HG03139 (cell line): Measurements from ENCODE around the gene PKP2.

Source experiments
- ATAC-seq: cut with Tn5 transposase; IDR thresholded peaks from one replicate; pipeline ENCODE4 v1.9.1; 2021; ENCODE audit not compliant: unreplicated experiment

Gene PKP2

DNA sequence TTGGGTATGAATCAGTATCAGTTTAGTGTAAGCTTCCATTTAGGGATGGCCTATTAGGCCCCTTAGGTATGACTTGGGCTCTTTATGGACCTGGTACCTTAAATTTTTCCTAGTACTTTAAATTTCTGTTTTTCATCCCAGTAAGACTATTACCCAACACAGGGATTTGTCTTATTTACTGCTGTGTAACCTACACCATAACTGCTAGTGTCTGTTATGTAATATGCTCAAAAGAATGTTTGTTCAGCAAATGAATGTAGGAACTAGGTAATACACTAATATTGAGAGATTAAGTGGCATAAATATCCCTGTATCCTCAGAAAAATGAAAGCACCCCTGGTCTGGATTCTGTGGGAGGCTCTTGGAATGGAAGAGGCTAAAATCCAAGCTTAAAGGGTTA, 77.2 kb downstream of the PKP2 start:
- ATAC-seq: no peak

DNA sequence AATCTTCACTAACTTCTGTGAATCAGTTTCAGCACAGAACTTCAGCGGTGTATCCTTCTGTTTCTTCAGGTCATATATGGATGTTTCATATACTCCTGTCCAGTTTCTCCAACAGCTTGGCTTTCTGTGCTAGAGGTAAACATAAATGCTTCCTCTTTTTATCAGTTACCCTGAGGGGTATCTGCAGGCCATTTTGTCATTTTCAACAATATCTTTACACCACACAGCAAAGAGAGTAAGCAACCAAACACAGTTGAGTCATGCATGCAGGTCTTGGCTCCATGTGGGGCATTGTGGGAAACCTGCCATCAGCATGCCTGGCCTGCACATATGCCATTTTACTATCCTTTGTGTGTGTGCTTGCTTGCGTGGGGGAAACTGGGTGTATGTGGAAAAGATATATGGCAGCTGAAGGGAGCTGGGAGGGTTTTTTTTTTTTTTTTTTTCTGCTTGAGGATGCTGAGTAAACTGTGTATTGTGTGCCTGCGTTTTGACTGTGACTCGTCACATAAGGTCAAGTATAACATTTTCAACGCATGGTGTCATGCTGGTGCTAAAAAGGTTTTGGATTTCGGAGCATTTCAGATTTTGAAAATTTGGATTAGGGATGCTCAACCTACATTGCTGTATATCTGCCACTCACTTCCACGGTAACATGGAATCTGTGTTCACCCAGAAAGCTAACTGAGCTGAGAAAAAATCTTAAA, 84.7 kb downstream of the PKP2 start:
- no peak for ATAC-seq

DNA sequence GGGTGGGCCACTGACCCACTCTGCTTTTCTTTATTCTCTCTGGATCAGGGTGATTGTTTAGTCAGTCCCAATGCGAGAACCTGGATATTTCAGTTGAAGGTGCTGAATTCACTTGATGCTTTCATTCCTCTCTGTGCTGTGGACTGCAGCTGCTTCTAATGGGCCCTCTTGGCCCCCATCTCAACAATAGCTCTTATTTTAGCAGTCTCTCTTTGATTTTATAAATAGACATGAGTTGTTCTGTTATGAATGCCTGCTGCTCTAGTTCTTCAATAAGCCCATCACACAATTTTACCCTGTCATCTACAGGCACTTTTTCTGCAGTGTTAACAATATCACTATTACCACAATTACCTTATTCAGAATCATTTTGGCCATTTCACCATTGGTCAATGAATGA, 86.7 kb downstream of the PKP2 start:
- ATAC-seq: no peak

DNA sequence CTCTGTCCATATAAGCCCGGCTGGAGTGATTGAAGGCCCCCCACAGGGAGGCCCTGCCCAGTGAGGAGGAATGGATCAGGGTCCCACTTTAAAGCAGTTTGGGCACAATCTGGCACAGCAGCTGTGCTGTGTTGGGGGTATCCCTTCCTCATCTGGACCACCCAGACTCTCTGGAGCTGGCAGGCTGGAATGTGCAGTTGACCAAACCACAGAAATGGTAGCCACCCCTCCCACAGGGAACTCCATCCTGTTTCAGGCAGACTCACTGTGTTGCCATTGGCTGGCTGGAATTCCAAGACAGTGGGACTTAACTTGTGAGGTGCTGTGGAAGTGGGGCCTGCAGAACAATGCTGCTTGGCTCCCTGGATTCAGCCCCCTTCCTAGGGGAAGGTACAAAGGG, 87.4 kb downstream of the PKP2 start:
- ATAC-seq: no peak

DNA sequence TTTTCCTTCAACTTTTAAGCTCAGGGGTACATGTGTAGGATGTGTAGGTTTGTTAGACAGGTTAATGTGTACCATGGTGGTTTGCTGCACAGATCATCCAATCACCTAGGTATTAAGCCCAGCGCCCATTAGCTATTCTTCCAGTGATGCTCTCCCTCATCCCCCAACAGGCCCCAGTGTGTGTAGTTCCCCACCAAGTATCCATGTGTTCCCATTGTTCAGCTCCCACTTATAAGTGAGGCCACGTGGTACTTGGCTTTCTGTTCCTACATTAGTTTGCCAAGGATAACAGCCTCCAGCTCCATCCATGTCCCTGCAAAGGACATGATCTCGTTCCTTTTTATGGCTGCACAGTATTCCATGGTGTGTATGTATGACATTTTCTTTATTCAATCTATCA, 92.3 kb downstream of the PKP2 start:
- no peak for ATAC-seq

DNA sequence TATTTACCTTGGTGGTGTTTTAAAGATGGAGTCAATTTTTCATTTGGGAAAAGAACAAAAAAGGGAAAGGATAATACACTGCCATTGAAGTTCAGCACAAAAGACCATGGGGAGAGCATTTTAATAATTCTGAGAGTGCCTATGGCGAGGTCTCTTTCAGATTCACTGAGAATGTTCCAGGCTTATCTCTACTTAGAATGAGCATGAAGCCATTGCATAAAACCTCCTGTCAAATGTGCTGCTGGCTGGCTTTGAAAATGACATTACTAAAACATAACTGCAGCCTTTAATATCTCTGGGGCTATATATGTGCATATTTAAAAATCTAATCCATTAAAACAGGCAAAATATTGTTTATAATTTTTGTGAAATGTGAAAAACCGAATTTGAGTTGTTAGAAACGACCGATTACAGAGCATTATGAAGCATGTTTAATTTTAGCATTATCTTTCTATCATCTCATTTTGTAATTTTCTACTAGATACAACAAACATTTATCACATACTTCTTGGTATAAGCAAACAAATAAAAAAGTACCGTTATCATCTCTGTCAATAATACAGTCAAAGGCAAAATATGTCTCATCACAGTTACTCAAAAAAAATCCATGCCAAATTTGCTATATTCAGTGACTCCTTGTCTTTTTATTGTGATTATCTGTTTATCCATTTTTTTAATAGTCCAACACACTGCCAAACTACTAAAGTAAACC, 95.2 kb downstream of the PKP2 start:
- ATAC-seq: no peak

DNA sequence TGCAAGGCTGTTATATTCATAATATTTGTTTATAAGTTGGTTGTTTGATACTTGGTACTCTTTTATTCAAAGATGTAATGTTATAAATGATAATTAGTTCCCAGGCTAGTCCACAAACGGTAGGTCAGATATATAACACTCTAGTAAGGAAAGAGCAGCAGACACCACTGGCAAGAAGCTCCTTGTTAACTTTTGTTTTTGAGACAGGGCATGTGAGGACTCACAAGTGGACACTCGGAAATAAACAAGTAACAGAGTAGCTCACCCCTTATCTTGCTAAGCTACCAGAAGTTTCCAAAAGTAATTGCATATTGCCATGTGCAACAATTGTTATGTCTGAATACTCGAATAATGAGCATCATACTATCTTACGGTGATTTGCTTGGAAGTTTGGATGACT, 102.3 kb downstream of the PKP2 start:
- no peak for ATAC-seq

DNA sequence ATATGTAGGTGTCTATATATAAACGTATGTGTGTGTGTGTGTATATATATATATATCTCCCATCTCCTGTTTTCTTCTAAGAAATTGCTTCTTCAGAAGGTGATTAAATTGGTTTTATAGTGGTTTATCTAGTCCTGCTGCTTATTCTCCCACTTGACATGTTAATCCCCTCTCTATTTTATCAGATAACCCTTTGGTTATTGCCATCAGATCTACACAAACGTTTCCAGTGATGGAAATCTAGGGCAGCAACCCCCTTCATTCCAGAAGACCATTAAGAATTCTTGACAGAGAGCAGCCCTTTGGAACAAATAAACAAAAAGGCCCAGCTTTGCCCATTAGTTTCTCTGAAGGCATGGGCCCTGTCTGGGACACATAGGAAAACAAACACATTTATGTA, 106.7 kb downstream of the PKP2 start:
- no peak for ATAC-seq

DNA sequence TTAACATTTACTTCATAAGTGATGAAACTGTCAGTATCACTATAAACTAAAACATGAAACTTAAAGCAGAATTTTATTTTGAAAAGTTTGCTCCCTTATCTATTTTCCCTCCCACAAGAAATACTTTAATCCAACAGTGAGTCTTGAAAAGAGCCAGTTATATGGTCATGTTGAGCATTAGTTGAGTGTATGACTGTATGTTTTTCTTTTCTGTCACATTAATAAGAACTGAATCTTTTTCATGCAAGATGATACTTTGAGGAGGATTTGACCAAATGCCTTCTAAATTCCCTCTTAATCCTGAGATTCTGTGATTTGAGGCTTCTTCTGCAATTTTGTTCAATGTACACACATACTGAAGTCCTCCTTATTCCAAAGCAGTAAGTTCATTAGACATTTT, 107.1 kb downstream of the PKP2 start:
- no peak for ATAC-seq

DNA sequence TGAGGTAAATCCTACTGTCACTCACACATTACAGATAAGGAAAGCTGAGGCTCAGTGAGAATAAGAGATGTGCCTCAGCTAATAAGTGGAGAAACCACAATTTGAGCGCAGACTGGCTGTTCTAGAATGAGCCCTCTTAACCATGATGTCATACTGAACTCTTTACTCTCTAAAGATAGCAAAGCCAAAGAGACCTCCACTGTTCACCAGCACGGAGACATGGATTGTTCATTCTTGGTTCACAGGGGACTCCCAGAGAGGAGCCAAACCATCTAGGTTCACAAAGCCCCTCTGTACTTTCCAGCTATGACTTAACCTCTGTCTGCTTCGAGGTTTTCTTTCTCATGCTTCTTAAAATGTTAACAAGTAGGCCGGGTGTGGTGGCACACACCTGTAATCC, 108.2 kb downstream of the PKP2 start:
- no peak for ATAC-seq

DNA sequence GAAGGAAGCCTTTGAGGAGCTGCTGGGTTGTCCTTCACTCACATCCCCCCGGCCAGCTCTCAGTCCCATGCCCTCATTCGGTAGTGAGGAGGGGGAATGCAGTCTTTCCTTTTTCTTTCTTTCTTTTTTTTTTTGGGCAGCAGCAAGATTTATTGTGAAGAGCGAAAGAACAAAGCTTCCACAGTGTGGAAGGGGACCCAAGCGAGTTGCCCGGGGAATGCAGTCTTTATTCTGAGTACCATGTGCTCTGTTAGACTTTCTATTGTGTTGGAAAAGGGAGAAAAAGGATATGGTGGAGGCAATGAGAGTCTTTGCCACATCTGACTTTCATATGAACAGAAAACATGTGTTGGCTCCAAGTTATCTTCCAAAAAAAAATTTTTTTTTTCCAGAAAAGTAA, 111.0 kb downstream of the PKP2 start:
- no peak for ATAC-seq

DNA sequence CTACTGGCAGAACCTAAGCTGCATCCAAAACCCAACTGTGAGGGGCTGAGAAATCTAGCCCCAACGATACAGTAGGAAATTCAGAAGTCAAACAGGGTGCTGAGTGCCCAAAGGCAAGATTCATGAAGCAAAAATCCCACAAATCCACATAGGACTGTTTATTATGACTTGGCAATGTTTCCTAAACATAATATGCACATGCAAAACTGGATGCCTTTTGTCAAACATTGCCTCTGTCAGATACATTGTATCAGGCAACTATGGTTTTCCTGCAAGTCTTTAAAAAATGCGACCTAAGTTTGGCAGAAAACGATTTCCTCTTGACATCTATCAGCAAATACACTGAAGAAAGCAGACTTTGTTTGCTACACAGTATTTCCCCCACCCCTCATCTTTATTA, 113.5 kb downstream of the PKP2 start:
- no peak for ATAC-seq

DNA sequence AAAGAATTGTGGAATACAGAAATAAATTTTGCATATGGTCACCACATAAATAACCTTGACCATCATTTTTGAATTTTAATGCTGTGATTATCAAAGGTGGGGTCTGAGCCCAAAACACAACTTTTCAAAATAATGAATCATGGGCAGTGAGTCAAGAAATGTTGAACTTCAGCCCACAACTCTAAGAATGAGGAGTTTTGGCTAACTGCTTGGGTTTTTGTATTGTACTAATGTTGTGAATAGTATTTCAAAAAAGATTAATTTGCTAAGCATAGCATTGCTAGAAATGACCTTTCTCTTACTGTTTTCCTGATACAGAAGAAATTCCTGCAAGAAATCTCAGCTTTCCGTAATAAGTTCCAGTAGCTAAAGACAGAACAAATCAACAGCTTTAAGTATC, 116.5 kb downstream of the PKP2 start:
- no peak for ATAC-seq

DNA sequence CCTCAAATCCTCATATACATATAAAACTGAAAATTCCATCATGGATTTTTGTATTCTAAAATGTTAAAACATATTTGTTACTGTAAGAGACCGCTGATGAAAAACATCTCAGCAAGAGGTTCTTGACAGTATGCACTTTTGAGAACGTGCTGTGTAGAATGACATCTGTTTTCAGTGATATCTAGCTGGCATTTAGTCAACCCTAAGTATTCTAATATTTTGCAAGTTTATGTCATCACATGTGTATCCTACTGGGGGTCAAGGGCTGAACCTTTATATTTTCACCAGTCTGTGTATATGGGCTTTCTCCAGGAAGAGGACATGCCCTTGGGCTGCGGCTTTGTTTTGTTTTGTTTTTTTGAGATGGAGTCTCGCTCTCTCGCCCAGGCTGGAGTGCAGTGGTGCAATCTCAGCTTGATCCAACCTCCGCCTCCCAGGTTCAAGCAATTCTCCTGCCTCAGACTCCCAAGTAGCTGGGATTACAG, 118.8 kb downstream of the PKP2 start:
- no peak for ATAC-seq

DNA sequence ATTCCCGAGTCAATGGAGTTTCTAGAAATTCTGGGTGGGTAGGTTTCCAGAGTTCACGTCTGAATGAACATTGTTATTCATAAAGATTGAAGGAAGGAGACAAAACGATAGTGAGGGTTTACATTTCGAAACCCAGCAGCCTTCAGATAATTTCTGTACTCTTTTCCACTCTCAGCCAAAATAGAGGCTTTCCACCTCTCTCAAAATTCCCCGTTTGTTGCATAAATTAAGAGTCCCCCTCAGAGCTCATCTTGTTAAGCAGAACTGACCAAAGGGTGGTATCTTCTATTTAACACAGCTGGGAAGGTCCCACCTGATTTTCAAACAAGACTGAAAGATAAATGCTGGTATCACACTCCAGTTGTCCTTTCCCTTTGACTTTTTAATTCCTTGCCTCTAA, 119.4 kb downstream of the PKP2 start:
- ATAC-seq: no peak

DNA sequence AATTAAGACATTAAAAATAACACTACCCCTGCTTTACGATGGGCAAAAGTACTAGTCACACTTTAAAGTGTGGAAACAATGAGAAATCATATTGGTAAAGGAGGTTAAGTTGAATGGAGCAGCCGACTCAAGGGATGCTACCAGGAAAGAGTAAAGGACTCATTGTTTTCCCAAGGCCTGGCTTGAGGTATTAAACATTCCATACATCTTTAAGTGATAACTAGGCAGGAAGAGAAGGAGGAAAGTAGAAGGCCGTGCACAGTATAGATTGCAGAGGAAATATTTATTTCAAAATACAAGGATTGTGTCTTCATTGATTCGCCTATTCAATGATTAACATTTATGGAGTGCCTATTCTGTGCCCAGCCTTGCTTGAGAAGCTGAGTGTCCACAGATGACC, 120.3 kb downstream of the PKP2 start:
- no peak for ATAC-seq

DNA sequence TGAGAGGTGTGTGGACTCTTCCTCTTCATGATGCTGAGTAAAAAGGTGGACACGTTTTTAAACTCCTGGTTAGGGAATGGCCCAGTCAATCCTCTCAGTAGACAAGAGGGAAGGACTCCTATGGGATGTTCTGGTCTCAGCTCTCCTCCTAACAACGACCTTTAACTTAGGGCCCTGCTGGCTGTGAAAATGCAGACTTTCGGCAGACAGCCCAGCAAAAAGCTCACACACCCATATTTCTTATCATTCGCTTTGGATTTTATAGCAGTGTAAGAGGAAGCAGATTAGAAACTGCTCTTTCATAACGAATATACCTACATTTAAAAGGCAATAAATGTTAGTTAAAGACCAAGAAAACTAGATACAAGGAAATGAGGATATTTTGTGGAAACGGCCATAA, 122.9 kb downstream of the PKP2 start:
- ATAC-seq: no peak

DNA sequence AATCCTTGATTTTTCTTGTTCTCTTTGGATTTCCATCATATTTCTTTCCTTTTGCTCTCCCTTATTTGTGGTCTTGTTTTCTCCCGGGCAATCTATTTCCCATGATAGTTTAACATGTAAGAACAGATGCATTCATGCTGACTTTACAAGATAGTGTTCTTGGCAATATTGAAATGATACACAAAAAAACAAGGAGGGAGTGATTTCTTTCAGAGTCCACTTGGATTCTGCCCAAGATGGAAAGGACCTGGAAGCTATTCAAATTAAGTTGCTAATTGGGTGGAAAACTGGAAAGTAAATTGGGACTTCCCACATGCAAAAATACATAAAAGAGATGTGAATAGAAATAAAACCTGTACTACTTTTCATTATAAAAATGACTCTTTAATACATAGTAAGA, 126.4 kb downstream of the PKP2 start:
- no peak for ATAC-seq

DNA sequence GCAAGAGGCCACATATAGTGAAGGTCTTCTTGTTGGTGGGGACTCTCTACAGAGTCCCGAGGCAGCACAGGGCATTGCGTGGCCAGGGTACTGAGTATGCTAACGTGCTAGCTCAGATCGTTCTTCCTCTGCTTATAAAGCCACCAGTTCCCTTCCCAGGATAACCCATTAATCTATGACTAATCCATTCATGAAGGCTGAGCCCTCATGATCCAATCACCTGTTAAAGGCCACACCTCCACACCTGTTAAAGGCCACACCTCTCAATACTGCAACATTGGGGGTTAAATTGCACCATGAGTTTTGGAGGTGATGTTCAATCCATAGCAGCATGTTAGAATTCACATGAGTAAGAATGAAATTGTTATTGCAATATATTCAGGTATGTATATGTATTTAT, 128.1 kb downstream of the PKP2 start:
- ATAC-seq: no peak

DNA sequence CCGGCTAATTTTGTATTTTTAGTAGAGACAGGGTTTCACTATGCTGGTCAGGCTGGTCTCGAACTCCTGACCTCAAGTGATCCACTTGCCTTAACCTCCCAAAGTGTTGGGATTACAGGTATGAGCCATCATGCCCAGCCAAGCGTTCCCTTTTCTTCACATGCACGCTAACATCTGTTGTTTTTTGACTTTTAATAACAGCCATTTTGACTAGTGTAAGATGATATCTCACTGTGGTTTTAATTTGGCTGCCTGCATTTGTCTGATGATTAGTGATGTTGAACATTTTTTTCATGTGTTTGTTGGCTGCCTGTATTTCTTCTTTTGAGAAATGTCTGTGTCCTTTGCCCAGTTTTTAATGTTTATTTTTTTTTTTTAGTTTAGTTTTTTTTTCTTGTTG, 130.7 kb downstream of the PKP2 start:
- ATAC-seq: no peak

DNA sequence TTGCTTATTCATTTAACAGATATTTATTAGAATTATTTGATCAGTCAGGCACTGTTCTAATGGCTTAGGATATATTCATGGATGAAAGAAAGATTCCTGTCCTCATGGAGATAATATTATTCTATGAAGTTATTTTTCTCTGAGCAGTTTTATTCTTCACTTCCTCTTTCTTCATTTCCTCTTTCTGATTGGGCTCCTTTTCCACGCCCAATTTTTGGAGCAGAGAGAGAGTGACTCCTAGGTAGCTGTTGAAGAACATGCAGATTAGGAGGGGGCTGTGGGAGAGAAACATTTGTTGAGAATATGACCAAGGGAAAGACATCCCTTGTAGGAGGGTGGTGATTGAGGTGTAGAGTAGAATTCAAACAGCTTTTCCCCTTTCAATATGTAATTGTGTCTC, 134.9 kb downstream of the PKP2 start:
- ATAC-seq: no peak

DNA sequence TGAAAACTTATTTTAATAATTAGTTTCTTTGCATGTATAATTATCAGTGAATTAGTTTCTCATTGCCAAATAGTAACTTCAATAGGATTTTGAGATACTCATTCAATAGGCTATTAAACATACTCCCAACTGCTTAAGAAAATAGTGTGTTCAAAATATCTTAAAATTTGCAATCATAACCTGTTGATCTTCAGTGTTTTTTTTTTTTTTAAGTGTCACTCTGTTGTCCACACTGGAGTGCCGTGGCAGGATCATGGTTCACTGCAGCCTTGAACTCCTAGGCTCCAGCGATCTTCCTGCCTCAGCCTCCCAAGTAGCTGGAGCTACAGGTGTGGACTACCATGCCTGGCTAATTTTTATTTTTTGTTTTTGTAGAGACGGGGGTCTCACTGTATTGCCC, 139.4 kb downstream of the PKP2 start:
- ATAC-seq: no peak
